ENCODE results near the gene KSR1. TPM values are rescaled to one million over a fixed set of nuclear protein-coding genes. Genes with fewer than 3 reads are reported as not detected.

KSR1 gene
- total RNA-seq, 2 experiments from 2014 or later, result 19.4 to 25.3 TPM

DNA sequence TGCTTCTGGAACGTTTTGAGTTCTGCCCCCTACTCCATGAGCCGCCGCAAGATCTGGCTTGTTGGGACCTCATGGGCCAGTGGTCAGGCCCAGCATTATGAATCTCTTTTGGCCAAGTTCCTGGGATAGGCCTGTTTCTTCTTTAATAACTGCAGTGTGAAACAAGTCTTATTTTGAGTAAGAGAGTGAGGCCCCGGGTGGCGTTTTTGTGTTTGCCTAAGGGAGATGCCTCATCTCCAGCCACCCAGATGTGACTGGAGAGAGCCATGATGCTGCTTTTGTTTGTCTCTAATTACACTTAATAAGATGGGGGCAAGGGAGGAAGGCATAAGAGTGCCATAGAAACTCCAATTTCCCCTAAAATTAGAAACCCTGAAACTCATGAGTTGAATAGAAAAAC, 39.8 kb downstream of the KSR1 start:
- H3K27me3 ChIP-seq (ENCODE audit: control insufficient read depth in 1 of 2, insufficient read depth in 2 of 2, low read length in 2 of 2), result no peaks in the 10 kb centered on the region
- TF ChIP-seq, protein P1, sequence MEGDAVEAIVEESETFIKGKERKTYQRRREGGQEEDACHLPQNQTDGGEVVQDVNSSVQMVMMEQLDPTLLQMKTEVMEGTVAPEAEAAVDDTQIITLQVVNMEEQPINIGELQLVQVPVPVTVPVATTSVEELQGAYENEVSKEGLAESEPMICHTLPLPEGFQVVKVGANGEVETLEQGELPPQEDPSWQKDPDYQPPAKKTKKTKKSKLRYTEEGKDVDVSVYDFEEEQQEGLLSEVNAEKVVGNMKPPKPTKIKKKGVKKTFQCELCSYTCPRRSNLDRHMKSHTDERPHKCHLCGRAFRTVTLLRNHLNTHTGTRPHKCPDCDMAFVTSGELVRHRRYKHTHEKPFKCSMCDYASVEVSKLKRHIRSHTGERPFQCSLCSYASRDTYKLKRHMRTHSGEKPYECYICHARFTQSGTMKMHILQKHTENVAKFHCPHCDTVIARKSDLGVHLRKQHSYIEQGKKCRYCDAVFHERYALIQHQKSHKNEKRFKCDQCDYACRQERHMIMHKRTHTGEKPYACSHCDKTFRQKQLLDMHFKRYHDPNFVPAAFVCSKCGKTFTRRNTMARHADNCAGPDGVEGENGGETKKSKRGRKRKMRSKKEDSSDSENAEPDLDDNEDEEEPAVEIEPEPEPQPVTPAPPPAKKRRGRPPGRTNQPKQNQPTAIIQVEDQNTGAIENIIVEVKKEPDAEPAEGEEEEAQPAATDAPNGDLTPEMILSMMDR (IDR thresholded peaks at IDR 0.05), result no peak

DNA sequence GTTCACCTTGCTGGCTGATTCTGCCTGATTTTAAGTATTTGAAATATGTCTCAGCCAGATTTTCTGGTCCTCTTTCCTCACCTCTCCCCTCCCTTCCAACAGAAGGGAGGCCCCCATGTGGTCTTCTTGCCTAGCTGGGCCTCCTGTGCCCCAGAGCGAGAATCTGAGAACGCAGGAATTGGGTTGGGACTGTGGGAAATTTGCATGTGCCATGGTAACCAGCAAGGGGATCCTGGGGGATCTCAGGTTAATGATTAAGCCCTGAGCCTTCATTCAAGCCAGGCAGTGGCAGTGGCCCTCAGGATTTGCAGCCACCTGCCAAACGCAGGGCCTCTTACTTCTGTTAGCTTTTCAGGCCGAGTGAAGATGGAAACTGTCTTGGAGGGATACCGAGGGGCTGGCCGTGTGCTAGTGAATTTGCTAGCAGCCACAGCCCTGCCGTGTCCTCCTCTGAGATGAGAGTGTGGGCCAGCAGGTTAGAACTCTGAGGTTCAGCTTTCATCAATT, 40.2 kb downstream of the KSR1 start:
- no peaks in the 10 kb centered on the region for H3K4me1 ChIP-seq (ENCODE audit: insufficient read depth, low read length)
- peaks cover 19% of the 10 kb centered on the region for H3K36me3 Mint-ChIP-seq (ENCODE audit: low read depth)
- no peaks in the 10 kb centered on the region for H3K36me3 ChIP-seq (ENCODE audit: insufficient read depth, low read length)
- H3K27me3 ChIP-seq (ENCODE audit: control insufficient read depth in 1 of 2, insufficient read depth in 2 of 2, low read length in 2 of 2), result no peaks in the 10 kb centered on the region
- no peaks in the 10 kb centered on the region for H3K27me3 Mint-ChIP-seq
- peaks cover 4% of the 10 kb centered on the region for H3K9me3 Mint-ChIP-seq
- no peak for ATAC-seq (ENCODE audit: poor library complexity)
- CTCF ChIA-PET, result interaction anchor here (0.6 kb wide), 1 partner anchor 103 kb away, joined by 3 read pairs; no protein-coding TSS in a partner anchor
- DNase-seq, result no peak
- intact Hi-C loops (cut with DNase I, micrococcal nuclease), result no loop called here
- no peak overlapping the region for H3K4me3 ChIP-seq (ENCODE audit: low read length)
- no peak overlapping the region for H3K27ac ChIP-seq (ENCODE audit: low read depth in 1 of 2, low read length in 2 of 2)
- no peak overlapping the region for H3K4me3 Mint-ChIP-seq
- no peak overlapping the region for H3K27ac Mint-ChIP-seq
- POLR2A ChIA-PET, result no interaction called here
- no peaks in the 10 kb centered on the region for H3K4me1 Mint-ChIP-seq (ENCODE audit: low read depth)
- peaks cover 8 to 9% of the 10 kb centered on the region in 2 experiments for H3K9me3 ChIP-seq (ENCODE audit: control insufficient read depth in 1 of 2, insufficient read depth in 1 of 2, low read length in 2 of 2)
- TF ChIP-seq, protein P1 (IDR thresholded peaks at IDR 0.05), result no peak

More for the DNA sequence above, 39.8 kb downstream of the KSR1 start:
- Mint-ChIP-seq H3K36me3 (ENCODE audit: low read depth) (peaks cover 19% of the 10 kb centered on the region), H3K4me3 (no peak overlapping the region), H3K9me3 (peaks cover 4% of the 10 kb centered on the region), H3K27ac (no peak overlapping the region), H3K4me1 (ENCODE audit: low read depth) (no peaks in the 10 kb centered on the region), H3K27me3 (no peaks in the 10 kb centered on the region)
- ChIA-PET CTCF (interaction anchor here (0.6 kb wide), 1 partner anchor 104 kb away, joined by 3 read pairs; no protein-coding TSS in a partner anchor), POLR2A (no interaction called here)
- Histone ChIP-seq H3K36me3 (ENCODE audit: insufficient read depth, low read length) (no peaks in the 10 kb centered on the region), H3K4me1 (ENCODE audit: insufficient read depth, low read length) (no peaks in the 10 kb centered on the region), H3K27ac (ENCODE audit: low read depth in 1 of 2, low read length in 2 of 2) (no peak overlapping the region), H3K9me3 (ENCODE audit: control insufficient read depth in 1 of 2, insufficient read depth in 1 of 2, low read length in 2 of 2) (peaks cover 4 to 9% of the 10 kb centered on the region in 2 experiments), H3K4me3 (ENCODE audit: low read length) (no peak overlapping the region)
- ATAC-seq (ENCODE audit: poor library complexity), result no peak
- DNase-seq, result no peak
- intact Hi-C loops (cut with DNase I, micrococcal nuclease), result no loop called here

DNA sequence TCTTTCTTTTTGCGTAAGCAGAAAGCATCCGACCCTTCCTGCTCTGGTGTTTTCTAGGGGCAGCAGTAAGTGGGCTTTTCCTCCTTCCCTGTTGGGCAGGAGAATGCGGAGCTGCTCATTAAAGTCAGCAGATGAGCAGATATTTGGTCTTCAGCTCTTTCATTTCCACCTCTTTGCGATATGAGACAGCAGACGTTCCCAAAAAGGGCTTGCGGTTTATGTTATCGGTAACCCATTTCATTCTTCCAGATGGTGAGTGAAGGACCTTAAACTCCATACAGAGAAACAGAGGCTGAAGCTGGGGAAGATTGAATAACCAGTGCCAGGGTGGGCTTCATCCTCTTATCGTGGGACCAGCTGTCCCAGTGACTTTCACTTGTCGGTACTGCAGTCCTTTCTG, 40.7 kb downstream of the KSR1 start:
- no peak for DNase-seq
- intact Hi-C loops (cut with DNase I, micrococcal nuclease), result no loop called here
- H3K27ac ChIP-seq (ENCODE audit: low read depth in 1 of 2, low read length in 2 of 2), result no peak overlapping the region
- POLR2A ChIA-PET, result no interaction called here
- Mint-ChIP-seq H3K27ac (no peak overlapping the region), H3K4me1 (ENCODE audit: low read depth) (no peaks in the 10 kb centered on the region), H3K27me3 (no peaks in the 10 kb centered on the region), H3K36me3 (ENCODE audit: low read depth) (peaks cover 19% of the 10 kb centered on the region), H3K9me3 (peaks cover 4% of the 10 kb centered on the region), H3K4me3 (no peak overlapping the region)
- TF ChIP-seq, protein P1 (IDR thresholded peaks at IDR 0.05), result no peak
- H3K4me3 ChIP-seq (ENCODE audit: low read length), result no peak overlapping the region
- peaks cover 9 to 10% of the 10 kb centered on the region in 2 experiments for H3K9me3 ChIP-seq (ENCODE audit: control insufficient read depth in 1 of 2, insufficient read depth in 1 of 2, low read length in 2 of 2)
- CTCF ChIA-PET, result no interaction called here
- no peak for ATAC-seq (ENCODE audit: poor library complexity)
- no peaks in the 10 kb centered on the region for H3K4me1 ChIP-seq (ENCODE audit: insufficient read depth, low read length)
- H3K27me3 ChIP-seq (ENCODE audit: control insufficient read depth in 1 of 2, insufficient read depth in 2 of 2, low read length in 2 of 2), result no peaks in the 10 kb centered on the region
- H3K36me3 ChIP-seq (ENCODE audit: insufficient read depth, low read length), result no peaks in the 10 kb centered on the region
